HCT116 (cell line): ENCODE data around the gene CTNNA1.

Experiments
- CTCF ChIP-seq, 3 experiments: fragments of 200-600 bp in 1 of 3; sonication (generic) in 1 of 3; IDR thresholded peaks in 2 of 3; conservative IDR thresholded peaks in 1 of 3; 2 replicates each; pipeline ENCODE4 v1.5.1; 2012 to 2017; ENCODE audit warnings: low read depth in 2 of 3, low read length in 2 of 3, antibody characterized with exemption in 1 of 3, borderline replicate concordance in 1 of 3, control low read depth in 1 of 3, mild to moderate bottlenecking in 1 of 3, mixed read lengths in 1 of 3, mixed run types in 1 of 3, moderate library complexity in 1 of 3; ENCODE audit not compliant: insufficient read depth in 1 of 3
- EZH2phosphoT487 ChIP-seq: fragments of 200-600 bp; IDR thresholded peaks from 2 replicates; pipeline ENCODE4 v1.6.1; 2018; ENCODE audit warnings: antibody characterized with exemption, borderline replicate concordance
- MAX ChIP-seq: IDR thresholded peaks from 2 replicates; pipeline ENCODE4 v1.6.1; 2012
- POLR2A ChIP-seq: IDR thresholded peaks from 2 replicates; pipeline ENCODE4 v1.7.0; 2011; ENCODE audit warnings: borderline replicate concordance; ENCODE audit not compliant: insufficient read depth, insufficient read length; ENCODE audit errors: extremely low read depth
- RAD21 ChIP-seq: IDR thresholded peaks from 2 replicates; pipeline ENCODE4 v1.6.1; 2012; ENCODE audit warnings: low read depth, mild to moderate bottlenecking
- SIN3A ChIP-seq: IDR thresholded peaks from 2 replicates; pipeline ENCODE4 v1.6.1; 2012; ENCODE audit warnings: low read depth

- TF ChIP-seq CTCF (IDR thresholded peaks at IDR 0.05 in 2 of 3, conservative IDR thresholded peaks at IDR 0.05 in 1 of 3; ENCODE audit: borderline replicate concordance in 1 of 3, insufficient read depth in 1 of 3, low read depth in 2 of 3, low read length in 2 of 3), result no peak
- no peak for TF ChIP-seq EZH2phosphoT487
- no peak for TF ChIP-seq MAX
- no peak for TF ChIP-seq RAD21
- no peak for TF ChIP-seq SIN3A
- no peak for TF ChIP-seq POLR2A
These were observed 14.8 kb upstream of the CTNNA1 start for GRCh38 chr5:138738399-138738798.
